Activated effector memory CD4-positive, alpha-beta T cell treated with anti-CD3 and anti-CD28 coated beads, Interleukin-2, amount 50 U/mL, for 16 hours (primary cell): ENCODE measurements around the gene TBP.
"Not testable (repeated sequence)": the region's sequence is repeated elsewhere in the genome, so short reads cannot be mapped to it uniquely, and the experiment has no call there.

ENCODE experiments used
- DNase-seq: peaks from one replicate; pipeline ENCODE4 v3.0.0-alpha.2; 2020

The TBP gene

GRCh38 chr6:170554013-170554795 lies at the start of gene TBP:
Gene TBP (plus strand): TSS chr6:170554369. CDS start chr6:170557030, 2,661 bp downstream.
- peak; percentile 99 for DNase-seq

GRCh38 chr6:170504479-170504878 lies 49.7 kb upstream of the TBP start:
- DNase-seq, result no peak

GRCh38 chr6:170505306-170505705 lies 48.9 kb upstream of the TBP start:
- no peak for DNase-seq

- DNase-seq, result no peak
Observed at GRCh38 chr6:170506446-170506845, 47.7 kb upstream of the TBP start.

- not testable (repeated sequence) for DNase-seq
Observed at GRCh38 chr6:170507728-170508127, 46.4 kb upstream of the TBP start.

- not testable (repeated sequence) for DNase-seq
Observed at GRCh38 chr6:170508275-170508674, 45.9 kb upstream of the TBP start.

- DNase-seq, result not testable (repeated sequence)
Observed at GRCh38 chr6:170508892-170509722, 45.1 kb upstream of the TBP start.

GRCh38 chr6:170509723-170510018 lies 44.5 kb upstream of the TBP start:
- DNase-seq, result no peak

- DNase-seq, result no peak
Observed at GRCh38 chr6:170510631-170511030, 43.5 kb upstream of the TBP start.

GRCh38 chr6:170512249-170512648 lies 41.9 kb upstream of the TBP start:
- no peak for DNase-seq

- no peak for DNase-seq
Observed at GRCh38 chr6:170514908-170515307, 39.3 kb upstream of the TBP start.

GRCh38 chr6:170516783-170517616 lies 37.2 kb upstream of the TBP start:
- peak; percentile 69 for DNase-seq

GRCh38 chr6:170522565-170523183 lies 31.5 kb upstream of the TBP start:
- DNase-seq, result no peak

GRCh38 chr6:170523256-170524171 lies 30.7 kb upstream of the TBP start:
- DNase-seq, result no peak

- no peak for DNase-seq
Observed at GRCh38 chr6:170524172-170524502, 30.0 kb upstream of the TBP start.

GRCh38 chr6:170525795-170526194 lies 28.4 kb upstream of the TBP start:
- no peak for DNase-seq

- not testable (repeated sequence) for DNase-seq
Observed at GRCh38 chr6:170527995-170528394, 26.2 kb upstream of the TBP start.

GRCh38 chr6:170529839-170530469 lies 24.2 kb upstream of the TBP start:
- peak; percentile 87 for DNase-seq

- no peak for DNase-seq
Observed at GRCh38 chr6:170532867-170533488, 21.2 kb upstream of the TBP start.

GRCh38 chr6:170533792-170534191 lies 20.4 kb upstream of the TBP start:
- no peak for DNase-seq

GRCh38 chr6:170535004-170535403 lies 19.2 kb upstream of the TBP start:
- no peak for DNase-seq
